Epidermal melanocyte (primary cell): Measurements from ENCODE around the gene MACROD2.
"Not testable (repeated sequence)": the region's sequence is repeated elsewhere in the genome, so short reads cannot be mapped to it uniquely, and the experiment has no call there.

Experiments
- DNase-seq: peaks from one replicate; pipeline ENCODE4 v3.0.0; 2011; ENCODE audit warnings: low spot score; ENCODE audit not compliant: insufficient read length

MACROD2 gene

GRCh38 chr20:15198017-15198416 lies 1202.7 kb downstream of the MACROD2 start:
- not testable (repeated sequence) for DNase-seq

GRCh38 chr20:15199698-15200097 lies 1204.4 kb downstream of the MACROD2 start:
- no peak for DNase-seq

GRCh38 chr20:15200147-15200565 lies 1204.8 kb downstream of the MACROD2 start:
- no peak for DNase-seq

GRCh38 chr20:15201602-15202001 lies 1206.3 kb downstream of the MACROD2 start:
- DNase-seq: no peak

DNA sequence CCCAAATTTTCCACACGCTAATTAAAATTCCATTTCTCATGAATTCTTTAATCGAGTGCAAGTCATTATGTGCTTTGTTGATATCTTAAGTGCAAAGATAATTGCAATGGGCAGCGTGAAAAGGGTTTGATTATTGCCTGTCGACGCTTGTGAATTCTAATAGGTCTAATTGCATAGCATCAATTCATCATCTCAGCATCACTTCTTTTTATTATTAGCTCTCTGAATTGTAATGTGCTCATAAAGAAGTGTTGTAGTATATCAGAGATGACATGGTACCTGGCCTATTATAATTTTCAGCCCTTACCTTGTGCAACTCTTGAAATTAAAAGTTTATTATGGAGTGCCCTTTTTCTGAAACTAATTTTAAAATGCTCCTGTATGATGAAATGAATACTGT lies 1208.9 kb downstream of the MACROD2 start:
- DNase-seq: no peak

DNA sequence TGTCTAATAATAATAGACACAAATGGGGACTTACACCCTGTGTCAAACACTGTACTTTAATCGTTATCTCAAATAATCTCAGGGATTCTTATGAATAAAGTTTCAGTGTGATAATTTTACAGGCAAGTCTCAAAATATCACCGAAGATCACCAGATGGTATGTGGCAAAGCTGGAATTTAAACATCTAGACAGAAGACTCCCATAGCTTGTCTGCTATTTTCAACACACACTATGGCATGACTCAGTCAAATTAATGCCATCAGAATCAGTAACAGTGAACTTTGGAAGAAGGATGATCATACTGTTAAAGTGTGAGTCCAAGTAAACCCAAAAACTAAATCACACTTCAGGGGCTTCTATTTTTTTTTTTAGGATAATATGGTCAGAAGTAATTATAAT lies 1209.7 kb downstream of the MACROD2 start:
- no peak for DNase-seq

DNA sequence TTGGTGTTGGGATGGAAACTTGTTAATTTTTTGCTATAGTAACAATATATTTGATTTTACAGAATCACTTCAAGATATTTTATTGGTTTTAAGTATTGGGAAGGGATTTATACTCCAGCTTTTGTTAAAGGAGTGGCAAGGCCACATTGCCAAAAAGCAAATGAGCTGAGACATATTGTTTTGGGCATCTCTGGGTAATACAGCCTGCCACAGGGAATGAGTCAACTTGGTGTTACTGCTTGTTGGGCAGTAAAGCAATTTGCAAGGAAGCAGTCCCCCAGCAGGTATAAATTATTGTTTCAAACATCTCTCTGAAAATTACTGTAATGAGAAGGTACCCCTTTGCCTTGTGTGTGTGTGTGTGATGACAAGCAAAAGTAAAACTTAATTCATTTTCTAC lies 1210.4 kb downstream of the MACROD2 start:
- no peak for DNase-seq

DNA sequence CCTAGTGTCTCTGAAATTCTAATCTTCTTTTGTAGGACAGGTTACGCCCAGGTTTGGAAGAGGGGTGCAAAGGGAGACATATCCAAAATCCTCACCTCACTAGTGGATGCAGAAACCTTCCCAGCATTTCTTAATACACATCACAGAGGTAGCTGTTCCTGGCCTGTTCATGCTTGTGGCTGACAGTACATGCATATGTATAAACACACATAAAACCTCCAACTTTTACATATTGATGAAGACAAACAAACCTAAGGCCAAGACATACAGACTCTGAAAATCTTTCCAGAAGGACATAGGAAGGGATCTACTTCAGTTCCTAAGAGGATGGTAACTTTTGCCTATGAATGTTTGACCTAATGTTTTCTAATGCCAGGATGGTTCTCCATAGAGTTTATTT lies 1214.2 kb downstream of the MACROD2 start:
- no peak for DNase-seq

- no peak for DNase-seq
Measured at GRCh38 chr20:15214051-15214450, 1218.7 kb downstream of the MACROD2 start.

DNA sequence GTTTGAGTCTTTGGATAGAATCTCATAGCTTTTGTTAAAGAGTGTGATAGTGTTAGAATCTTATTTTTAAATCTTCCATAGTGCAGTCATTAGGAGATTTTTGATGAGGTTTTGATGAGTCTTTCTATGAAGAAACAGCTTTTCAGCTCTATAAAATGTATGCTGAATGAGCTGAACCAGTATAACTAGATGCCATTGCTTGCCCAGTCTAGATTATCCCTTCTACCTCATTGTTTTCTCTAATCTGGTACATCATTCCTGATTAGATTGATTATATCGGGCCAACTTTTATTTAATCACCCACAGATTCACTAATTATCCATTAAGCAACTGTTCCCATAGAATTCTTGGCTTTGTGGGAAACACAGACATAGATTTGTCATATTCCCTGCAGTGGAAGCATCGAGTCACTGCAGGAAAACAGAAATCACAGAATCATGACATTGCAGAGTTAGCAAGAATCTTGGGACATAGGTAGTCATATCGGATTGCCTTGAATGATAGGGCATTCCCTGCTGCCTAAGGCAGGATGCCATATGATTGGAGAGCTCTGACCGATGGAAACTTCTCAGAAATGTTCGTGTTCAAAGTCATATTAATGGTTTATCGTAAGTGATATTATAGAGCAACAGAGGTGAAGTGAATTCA lies 1224.8 kb downstream of the MACROD2 start:
- DNase-seq: no peak

DNA sequence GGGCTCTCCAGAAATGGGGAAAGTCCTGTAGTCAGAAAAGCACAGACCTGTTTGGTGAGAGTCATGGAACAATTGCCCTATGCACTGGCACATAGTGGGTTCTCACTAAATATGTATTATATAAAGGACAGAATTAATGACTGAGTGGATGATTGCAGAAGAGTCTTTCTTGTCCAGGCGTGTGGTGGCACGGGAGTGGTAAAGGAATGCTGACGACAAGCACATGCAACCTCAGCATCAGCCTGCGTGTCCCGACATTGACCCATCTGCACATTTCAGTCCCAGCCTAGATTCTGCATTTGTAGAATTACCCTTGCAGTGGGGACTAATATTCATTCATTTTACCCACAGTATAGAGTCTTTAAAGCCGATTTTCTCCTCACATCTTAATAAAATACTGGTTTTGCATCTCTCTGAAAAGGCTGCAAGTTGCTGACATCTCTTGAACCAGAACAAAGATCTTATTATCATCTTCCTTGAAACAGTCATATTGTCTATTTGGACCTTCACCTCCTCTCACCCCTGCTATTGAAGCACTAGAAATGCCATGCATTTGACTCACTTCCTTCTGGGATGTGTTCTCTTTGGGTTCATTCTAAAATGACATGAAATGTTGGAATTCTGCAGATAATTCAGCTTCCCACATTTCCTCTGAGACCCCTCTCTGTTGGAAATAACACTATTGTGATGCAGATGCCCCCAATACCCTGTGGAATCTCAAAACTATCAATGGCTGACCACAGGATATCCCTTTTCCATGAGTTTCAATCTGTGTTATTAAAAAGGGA lies 1225.7 kb downstream of the MACROD2 start:
- no peak for DNase-seq

- no peak for DNase-seq
Measured at GRCh38 chr20:15222502-15223330, 1227.4 kb downstream of the MACROD2 start.

DNA sequence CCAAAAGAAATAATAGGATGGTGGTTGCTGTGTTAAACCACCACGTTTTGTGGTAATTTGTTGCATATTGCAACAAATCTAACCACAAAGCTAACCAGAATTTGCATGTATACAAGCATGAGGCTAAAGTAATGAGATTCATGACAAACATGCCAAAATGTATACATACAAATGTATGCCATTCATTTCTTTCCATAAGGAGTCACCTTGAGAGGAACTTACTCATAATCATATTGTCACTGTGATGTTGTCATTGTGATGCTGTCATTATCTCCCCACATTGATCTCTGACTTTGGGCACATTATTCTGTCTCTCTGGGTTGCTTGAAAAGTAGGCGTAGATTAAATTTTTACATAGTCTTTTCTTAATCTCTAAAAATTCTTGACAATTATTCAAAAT lies 1228.9 kb downstream of the MACROD2 start:
- DNase-seq: no peak

- DNase-seq: no peak
Measured at GRCh38 chr20:15227102-15227501, 1231.8 kb downstream of the MACROD2 start.

DNA sequence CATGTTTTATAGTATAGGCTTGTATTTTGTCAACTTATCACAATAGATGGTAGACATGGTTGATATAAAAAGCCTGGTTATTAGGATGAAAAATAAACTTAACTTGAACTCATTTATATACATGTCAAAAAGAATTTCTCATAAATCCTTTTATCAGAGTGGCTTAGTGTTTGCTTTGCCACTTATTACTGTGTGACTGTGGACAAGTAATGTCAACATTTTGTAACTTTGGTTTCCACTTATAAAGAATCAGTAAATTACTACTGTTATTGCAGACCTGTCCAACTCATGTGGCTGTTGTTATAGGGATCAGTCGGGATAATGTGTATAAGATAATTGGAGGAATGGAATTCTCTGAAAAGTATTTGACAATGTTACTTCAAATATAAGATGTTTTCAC lies 1236.9 kb downstream of the MACROD2 start:
- no peak for DNase-seq

- DNase-seq: no peak
Measured at GRCh38 chr20:15235471-15236198, 1240.3 kb downstream of the MACROD2 start.

- DNase-seq: no peak
Measured at GRCh38 chr20:15236812-15237211, 1241.5 kb downstream of the MACROD2 start.

GRCh38 chr20:15239542-15240206 lies 1244.4 kb downstream of the MACROD2 start:
- DNase-seq: no peak

GRCh38 chr20:15240801-15241200 lies 1245.5 kb downstream of the MACROD2 start:
- no peak for DNase-seq

- no peak for DNase-seq
Measured at GRCh38 chr20:15241681-15242080, 1246.4 kb downstream of the MACROD2 start.

DNA sequence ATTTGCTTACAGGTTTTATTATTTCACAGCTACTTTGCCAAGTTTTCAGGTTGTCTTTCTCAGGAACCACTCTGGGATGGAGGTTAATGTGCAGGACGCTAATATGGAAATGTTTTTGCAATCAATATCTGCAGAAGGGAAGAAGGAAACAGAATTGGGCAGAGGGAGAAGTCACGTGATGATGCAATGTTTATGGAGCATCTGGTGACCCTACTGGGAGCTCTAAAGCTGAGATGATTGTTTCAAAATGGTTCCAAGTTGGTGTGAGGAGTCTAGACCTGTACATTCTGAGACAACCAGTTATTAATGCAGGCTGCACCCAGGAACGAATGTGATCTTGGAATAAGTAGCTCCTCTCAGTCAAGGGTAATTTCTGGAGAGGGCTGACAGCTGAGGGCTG lies 1247.5 kb downstream of the MACROD2 start:
- DNase-seq: no peak
